Measurements from ENCODE around the gene KHK. TPM values are rescaled to one million over a fixed set of nuclear protein-coding genes. Genes with fewer than 3 reads are reported as not detected.

KHK gene
- total RNA-seq, 1 donor from 2014 or later: 6.2 TPM

DNA sequence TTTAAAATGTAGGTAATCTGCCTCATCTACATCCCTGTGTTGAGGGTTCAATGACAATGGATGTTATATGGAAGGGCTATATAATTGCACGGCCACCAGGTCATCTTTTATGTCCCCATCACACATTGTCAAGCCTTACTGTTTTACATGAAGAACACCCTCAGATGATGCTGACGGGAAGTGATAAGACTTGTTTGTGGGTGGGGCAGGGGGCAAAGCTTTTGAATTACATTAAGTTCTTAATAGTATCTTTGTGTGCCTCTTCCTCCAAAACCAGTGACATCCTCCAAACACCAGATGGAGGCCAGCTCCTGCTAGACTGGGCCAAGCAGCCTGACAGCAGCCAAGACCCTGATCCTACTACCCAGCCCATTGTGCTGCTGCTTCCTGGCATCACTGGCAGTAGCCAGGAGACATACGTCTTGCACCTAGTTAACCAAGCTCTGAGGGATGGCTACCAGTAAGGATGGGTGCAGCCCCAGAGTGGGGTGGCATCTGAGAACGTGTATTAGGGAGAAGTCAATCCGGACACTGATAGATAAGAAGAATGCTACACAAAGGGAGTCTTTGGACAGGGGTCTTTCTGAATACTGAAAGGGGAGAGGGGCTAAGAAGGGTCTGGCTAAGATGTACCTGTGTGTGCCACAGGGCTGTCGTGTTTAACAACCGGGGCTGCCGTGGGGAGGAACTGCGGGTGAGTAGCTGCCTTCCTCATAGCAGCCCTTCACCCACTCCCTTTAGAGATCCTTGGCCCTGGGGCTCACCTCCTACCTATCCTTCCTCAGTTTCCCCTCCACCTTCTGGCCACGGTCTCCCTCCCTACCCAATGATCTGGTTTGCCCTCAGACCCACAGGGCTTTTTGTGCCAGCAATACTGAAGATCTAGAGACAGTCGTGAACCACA lies 42.3 kb downstream of the KHK start:
- DNase-seq: no peak

DNA sequence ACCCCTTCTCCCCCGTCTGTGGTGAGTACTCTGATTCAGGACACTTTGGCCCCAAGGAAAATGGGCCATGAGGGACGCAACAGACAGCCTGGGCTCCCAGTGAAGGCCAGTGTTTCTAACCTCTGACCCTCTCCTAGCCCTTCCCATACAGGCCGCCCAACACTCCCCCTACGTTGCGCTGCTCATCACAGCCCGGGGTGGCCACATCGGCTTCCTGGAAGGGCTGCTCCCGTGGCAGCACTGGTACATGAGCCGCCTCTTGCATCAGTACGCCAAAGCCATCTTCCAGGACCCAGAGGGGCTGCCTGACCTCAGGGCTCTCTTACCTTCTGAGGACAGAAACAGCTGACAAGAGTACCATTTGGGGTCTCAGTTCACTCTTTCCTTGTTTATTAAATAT lies 43.8 kb downstream of the KHK start:
- no peak for DNase-seq

DNA sequence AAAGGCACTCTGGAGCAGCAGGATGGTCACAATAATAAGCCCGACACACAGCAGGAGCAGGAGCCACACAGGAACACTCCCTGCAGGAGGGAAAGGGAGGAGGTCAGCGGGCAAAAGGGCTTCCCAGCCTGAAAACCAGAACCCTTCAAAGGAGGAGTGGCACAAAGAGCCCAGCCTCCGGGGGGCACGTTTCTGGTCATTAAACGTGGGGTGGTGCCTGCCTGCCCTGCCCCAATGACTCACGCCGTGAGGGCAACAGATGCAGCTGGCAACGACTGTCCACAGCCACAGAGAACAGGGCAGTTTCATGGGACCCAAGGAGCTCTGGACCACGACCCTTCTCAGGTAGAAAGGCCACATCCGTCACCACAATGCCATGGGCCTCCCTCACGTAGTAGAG lies 44.9 kb downstream of the KHK start:
- no peak for DNase-seq

DNA sequence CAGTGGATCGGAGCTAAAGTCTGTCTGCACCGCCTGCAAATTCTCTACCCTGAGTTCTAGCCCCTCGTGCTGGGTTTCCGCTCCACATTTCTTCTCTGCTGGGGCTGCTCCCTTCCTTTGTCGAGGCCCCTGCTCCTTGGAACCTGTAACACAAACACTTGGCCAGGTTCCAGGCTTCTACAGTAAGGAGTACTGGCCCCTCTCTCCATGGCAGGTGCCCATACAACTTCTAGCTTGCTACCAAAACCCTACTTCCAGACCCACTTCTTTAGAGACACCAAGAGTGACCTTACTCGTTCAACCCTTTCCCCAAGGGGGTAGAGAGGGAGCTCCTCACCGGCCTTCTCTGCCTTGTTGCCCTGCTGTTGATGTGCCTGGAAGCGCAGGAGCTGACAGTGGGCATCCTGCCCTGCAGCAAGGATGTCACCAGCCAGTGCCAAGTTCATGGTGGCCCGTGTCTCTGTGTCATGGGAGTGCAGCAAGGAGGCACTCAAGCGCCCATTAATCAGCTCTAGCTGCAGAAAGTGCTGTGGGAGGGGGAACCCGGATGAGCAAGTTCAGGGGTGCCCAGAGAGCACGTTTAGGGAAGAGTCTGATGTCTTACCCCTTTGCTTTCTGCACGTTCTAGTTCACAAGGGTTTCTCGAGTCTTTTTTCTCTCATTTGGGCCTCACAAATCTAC lies 46.8 kb downstream of the KHK start:
- DNase-seq: no peak

DNA sequence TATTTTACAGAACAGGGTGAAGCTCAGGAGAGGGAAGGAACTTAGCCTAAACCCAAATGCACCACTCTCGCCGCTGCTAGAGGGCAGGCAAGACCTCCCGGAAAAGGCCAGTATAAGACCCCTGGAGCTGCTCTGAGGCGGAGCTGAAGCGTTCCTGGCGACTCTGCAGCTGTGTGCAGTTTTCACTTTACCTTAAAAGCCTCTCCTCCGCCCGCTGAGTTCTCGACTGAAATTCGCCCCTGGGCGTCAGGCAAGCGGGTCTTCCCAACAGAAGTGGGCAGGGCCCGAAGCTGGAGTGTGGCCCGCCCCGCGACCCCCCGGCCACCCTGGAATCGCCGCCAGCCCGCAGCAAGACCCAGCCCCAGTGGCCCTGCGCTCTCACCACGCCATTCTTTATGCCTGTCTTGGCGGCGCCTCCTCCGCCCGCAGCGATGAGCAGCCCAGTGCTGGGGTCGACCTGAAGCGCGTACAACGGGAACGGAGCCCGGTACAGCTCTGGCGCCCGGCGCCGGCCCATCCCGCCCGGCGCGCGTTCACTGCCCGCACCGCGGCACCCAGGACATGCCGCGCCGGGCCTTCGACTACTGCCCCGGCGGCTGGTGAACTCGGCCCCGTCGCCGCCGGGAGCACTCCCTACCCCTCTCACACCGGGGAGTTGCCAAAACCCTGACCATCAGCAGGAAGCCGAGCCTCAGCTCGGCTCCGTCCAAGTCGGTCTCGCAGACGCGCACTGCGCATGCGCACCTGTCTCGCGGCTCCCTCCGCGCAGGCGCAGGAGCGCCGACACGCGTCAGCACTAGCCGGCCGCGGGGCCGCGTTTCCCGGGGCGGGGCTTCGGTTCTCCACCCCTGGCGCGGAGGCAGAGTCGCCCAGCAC lies 47.6 kb downstream of the KHK start, which contains the start of gene PREB:
TSS of gene PREB (minus strand) at position 732 of the 876 bp plus-strand sequence. CDS start at position 517, 215 bp downstream.
- DNase-seq: peak; percentile 93

DNA sequence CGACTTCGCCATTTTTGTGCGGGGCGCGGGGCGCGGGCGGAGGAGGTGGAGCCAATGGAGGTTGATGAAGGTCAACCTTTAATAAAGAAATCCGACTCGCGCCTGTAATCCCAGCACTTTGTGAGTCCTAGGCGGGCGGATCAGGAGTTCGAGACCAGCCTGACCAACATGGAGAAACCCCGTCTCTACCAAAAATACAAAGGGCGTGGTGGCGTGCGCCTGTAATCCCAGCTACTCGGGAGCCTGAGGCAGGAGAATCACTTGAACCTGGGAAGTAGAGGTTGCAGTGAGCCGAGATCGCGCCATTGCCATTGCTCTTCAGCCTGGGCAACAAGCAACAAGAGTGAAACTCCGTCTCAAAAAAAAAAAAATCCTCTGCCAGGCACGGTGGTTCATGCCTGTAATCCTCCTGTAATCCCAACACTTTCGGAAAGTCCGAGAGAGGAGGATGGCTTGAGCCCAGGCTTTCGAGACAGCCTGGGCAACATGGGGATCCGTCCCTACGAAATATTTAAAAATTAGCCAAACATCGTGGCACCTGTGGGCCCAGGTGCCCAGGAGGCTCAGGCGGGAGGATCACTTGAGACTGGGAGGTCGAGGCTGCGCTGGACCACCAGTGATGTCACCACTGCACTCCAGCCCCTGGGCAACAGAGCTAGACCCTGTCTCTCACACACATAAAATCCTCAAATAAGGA lies 48.4 kb downstream of the KHK start:
- DNase-seq: no peak

DNA sequence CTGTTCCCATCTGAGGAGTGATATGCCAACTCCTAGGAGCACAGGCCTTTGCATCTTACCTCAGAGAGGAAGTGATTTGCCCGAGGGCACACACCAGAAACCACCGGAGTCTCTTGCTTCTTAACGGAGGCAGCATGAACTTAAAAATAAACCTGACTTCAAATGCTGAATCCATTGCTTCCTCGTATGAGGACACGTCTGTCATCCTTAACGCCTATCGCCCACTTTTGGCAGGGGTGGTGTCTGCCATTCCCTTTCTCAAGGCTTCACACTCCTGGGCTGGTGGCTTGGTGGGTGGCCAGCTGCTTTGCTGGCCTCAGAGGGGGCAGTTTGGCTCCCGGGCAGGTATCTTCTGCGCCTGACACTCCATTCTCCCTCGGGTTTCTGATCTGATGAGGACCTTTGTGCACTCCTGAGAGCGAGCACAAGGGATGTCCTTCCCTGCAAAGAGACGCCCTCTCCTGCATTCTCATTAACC lies 48.9 kb downstream of the KHK start:
- DNase-seq: no peak

DNA sequence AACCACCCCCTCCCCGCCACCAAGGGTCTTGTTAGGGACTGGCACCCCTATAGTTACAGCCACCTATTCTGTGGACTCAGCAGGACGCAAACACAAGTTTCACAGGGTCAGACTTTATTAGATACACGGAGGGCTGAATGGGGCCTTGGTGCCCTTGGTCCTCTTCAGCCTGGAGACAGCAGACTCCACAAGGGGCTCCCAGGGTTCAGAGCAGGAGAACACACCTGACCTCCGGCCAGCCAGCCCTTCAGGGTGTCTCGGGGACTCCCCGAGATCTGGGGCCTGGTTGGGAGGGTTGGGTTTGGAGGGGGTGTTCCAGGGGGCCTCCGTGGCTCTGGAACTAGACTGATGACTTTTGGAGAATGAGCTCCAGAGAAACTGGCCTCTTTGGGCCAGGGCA lies 50.2 kb downstream of the KHK start:
- no peak for DNase-seq

DNA sequence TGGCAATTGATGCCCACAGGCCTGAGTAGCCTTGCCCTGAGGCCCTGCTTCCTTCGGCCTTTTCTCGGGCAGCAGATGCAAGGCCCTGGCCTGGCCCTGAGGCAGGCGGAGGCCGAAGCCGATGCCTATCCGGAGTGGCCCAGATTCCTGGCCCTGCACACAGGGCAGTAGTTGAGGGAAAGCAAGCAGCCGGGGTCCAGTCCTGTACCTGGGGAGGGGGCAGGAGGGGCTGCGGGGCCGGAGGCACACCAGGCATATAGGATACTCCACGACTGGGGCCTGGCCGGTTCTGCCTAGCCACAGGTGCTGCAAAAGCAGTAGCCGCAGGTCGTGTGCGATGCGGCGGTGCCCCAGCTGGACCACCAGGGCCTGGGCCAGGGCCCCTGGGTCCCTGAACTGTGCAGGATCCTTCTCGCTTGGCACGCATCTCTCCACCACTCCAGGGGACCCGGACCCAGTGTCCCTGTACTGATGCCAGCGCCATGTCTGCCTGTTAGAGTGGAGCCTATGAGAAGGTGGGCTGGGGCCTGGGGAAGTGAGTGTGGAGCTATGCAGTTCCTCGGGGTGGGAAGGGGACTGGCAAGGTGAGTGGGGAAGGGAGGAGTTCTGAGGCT lies 50.9 kb downstream of the KHK start:
- no peak for DNase-seq

DNA sequence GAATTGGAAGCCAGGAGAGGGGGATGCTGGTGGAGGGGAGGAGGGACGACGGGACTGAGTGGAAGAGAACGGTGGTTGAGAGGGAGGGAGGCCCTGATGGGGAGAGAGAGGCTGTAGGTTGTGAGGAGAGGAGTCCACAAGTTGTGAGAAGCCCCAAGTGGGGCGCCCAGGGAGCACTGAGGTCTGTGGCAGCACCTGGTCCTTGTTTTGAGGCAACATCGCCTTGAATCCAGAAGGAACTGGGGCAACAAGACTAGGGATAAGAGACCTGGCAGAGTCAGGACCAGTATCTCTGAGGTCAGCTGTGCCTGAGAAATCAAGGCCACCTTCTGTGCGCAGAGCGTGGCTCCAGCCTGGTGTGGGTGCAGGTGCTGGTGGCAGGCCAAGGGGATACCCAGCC lies 51.5 kb downstream of the KHK start:
- DNase-seq: no peak

DNA sequence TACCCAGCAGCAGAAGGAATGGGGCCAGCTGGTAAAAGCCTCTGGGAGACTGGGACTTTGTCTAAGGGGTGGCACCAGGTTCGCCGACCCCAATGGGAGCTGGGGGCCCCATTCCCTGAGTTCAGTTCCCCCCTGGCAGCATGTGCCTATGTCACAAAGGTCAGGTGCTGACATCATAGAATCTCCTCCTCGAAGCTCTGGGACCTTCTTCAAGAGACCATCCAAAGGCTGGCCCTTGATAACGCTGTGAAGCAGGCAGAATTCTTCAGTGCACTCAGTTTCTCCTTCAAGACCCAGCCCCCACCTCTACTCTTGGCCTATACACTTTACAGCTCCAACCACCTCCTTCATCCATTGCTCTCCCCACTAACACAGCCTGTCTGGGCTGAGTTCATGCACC lies 52.7 kb downstream of the KHK start, which contains the start of gene PRR30:
TSS of gene PRR30 (minus strand) at position 101 of the 400 bp plus-strand sequence. CDS start 1,081 bp downstream, outside the sequence.
- no peak for DNase-seq

DNA sequence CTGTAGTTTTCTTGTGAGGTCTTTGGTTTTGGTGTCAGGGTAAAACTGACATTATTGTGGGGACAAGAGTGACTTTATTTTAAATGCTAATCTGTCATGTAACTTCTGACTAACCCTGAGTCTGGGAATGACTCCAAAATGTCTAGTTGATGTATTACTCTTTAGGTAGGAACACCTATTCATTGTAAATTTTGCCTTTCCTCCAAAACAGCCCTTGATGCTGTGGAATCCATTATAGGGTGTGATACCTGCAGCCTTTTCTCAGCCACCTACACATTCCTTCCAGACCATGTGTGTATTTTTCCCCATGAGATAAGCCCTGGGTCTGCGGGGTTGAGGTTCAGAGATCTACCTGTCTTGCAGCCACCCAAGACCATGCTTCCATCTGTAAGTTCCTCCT lies 56.7 kb downstream of the KHK start:
- DNase-seq: no peak

DNA sequence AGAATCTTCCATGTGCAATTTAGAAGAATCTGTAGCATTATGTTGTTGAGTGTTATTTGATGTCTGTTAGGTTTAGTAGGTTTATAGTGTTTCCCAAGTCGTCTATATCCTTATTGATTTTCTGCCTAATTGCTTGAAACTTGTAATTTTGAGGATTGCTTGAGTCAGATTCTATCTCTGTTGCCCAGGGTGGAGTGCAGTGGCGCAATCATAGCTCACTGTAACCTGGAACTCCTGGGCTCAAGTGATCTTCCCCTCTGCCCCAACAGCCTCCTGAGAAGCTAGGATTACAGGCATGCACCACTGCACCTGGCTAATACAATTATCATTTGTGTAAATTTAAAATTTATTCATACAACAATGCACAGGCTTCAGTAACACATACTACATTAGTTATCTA lies 59.1 kb downstream of the KHK start:
- no peak for DNase-seq

DNA sequence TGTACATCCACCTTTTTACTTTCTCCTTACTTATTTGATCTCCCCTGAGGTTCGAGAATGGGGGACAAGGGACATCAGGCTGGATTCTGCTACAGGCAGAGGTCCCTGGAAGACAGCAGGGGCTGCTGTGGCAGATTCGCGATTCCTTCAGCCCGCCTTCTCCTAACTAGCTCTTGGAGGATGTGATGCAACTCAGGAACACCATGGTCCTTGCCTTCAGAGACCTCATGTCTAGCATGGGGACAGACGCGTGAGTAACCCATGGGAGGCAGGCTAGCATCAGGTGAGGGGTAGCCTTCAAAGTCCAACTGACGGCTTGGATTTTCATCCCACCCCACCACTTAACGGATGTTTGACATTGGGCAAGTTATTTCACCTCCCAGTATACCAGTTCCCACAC lies 61.4 kb downstream of the KHK start:
- DNase-seq: no peak

DNA sequence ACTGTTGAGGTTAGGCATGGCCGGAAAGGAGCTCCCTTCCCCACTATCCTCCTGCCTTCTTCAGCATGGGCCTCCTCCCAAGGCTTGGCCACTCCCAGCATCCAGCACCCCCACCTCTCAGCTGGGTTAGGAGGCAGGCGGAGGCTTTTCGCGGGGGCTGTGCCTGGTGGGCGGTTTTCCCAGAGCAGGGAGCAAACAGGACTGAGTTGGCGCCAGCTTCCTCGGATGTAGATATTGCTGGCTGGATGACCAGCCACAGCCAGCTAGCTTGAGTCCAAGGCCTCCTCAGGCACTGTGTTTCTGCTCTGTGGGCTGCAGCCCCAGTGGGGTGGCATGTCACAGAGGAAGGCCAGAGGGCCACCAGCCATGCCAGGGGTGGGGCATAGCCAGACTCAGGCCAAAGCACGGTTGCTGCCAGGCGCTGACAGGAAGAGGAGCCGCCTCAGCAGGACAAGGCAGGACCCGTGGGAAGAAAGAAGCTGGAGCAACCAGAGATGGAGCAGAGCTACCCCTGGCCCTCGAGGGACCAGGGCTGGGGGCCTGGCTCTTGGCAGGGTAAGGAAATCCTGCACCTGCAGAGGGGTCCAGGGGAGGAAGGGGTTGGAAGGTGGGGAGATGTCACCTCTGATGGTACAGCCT lies 62.3 kb downstream of the KHK start, which contains the start of gene TCF23:
TSS of gene TCF23 (plus strand) at position 204 of the 639 bp plus-strand sequence. CDS start at position 334, 130 bp downstream.
- DNase-seq: no peak

DNA sequence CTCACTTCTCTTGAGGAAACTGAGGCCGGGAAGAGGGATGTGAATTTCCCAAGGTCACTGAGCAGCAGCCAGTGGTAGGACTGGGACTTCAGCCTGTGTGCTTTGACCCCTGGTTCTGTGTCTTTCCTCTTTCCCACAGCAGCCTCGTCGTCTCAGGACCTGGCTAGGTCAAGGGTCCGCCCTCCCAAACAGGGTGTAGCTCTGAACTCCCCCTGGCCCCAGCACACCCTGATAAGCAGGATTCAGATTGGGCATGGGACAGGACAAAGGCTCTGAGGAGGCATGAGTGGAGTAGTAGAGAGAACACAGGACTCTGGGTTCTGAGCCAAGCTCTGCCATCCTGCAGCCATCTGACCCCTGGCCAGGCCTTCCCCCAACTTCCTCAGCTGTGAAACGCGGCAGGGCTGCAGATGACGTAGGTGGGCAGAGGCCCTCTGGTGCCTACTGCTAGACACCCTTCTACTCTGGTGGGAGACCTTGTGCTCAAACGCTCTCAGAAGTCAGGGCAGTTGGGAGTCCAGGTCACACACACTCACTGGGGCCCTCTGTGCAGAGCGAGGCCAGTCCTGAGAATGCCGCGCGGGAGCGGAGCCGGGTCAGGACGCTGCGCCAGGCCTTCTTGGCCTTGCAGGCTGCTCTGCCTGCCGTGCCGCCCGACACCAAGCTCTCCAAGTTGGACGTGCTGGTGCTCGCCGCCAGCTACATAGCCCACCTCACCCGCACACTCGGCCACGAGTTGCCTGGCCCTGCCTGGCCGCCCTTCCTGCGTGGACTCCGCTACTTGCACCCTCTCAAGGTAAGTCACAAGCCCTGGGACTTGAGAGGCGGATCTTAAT lies 63.2 kb downstream of the KHK start:
- DNase-seq: no peak
